T47D (cell line): ENCODE data around the gene RUBCN.
"Not testable (repeated sequence)": the region's sequence is repeated elsewhere in the genome, so short reads cannot be mapped to it uniquely, and the experiment has no call there.

ENCODE experiments used
- DNase-seq, 2 experiments: peaks; one replicate each; pipeline versions ENCODE4 v3.0.0 to v3.0.0-alpha.2; 2011 to 2012; ENCODE audit warnings: low read depth in 1 of 2, low spot score in 1 of 2
- JUND ChIP-seq: IDR thresholded peaks from 2 replicates; pipeline ENCODE4 v1.6.1; 2012; ENCODE audit warnings: low read depth
- in situ Hi-C: cut with HindIII; loops from 2 replicates; pipeline ENCODE4 v1.10.0; 2016; ENCODE audit warnings: low sequenced_read_pairs, low pct_unique_long_range_greater_than_20kb

RUBCN gene

GRCh38 chr3:197728487-197728886 lies 8.2 kb downstream of the RUBCN start:
- in situ Hi-C loops = no loop called here
- no peak for TF ChIP-seq JUND
- no peak for DNase-seq

- in situ Hi-C loops = not testable (repeated sequence)
Observed at GRCh38 chr3:197727878-197728277, 8.8 kb downstream of the RUBCN start.

DNA sequence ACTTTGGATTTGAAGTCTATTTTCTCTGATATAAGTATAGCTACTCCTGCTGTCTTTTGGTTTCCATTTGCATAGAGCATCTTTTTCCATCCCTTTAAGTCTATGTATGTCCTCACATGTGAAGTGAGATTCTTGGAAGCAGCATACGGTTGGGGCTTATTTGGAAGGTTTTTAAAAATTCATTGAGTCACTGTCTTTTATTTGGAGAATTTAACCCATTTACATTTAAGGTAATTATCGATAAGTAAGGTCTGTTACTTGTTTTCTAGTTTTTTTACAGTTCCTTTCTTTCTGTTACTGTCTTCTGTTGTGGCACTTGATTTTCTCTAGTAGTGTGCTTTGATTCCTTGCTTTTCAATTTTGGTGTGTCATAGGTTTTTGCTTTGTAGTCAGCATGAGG lies 14.0 kb downstream of the RUBCN start:
- TF ChIP-seq JUND = no peak
- no peak for DNase-seq
- in situ Hi-C loops = no loop called here

More at GRCh38 chr3:197727878-197728277, 8.8 kb downstream of the RUBCN start:
- not testable (repeated sequence) for DNase-seq

GRCh38 chr3:197720694-197721093 lies 16.0 kb downstream of the RUBCN start:
- no peak for TF ChIP-seq JUND
- DNase-seq = no peak
- in situ Hi-C loops = no loop called here

DNA sequence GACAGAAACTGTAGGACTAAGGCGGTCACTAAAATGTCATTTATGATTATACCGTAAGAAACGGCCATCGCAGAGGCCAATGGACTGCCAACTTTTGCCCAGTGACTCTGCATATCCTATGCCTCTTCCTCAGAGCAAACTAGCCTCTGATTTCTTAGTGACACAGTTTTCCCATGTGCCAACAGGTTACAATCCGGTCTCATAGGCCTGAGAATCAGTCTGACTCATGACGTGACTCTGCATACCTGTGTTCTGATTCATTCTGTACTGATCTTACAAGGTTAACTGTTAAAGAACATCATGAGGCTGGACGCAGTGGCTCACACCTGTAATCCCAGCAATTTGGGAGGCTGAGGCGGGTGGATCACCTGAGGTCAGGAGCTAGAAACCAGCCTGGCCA lies 17.8 kb downstream of the RUBCN start:
- peak in 1 of 2 experiments; percentile 61 for DNase-seq
- in situ Hi-C loops = no loop called here
- TF ChIP-seq JUND = no peak

- in situ Hi-C loops = no loop called here
- no peak for TF ChIP-seq JUND
- DNase-seq = no peak
Observed at GRCh38 chr3:197714251-197714650, 22.5 kb downstream of the RUBCN start.

DNA sequence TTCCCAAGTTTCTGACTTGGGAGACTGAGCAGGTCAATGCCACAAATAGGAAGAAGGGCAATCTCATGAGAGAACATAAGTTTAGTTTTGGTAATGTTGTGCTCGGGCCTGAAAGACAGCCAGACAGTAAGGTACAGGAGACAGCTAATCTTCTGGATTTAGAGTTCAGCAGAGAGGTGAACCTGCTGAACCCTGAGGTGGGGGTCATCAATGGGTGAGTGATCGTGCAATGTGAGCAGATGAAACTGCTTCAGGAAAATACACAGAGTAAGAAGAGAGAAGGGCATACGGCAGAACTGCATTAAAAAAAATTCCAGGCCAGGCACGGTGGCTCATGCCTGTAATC lies 23.3 kb downstream of the RUBCN start:
- no peak for TF ChIP-seq JUND
- in situ Hi-C loops = no loop called here
- DNase-seq = no peak

- peak; percentile 53; the same call in 1 of the 2 replicates for TF ChIP-seq JUND
- DNase-seq = peak in 1 of 2 experiments; percentile 78
Observed at GRCh38 chr3:197711973-197712707, 24.6 kb downstream of the RUBCN start.

DNA sequence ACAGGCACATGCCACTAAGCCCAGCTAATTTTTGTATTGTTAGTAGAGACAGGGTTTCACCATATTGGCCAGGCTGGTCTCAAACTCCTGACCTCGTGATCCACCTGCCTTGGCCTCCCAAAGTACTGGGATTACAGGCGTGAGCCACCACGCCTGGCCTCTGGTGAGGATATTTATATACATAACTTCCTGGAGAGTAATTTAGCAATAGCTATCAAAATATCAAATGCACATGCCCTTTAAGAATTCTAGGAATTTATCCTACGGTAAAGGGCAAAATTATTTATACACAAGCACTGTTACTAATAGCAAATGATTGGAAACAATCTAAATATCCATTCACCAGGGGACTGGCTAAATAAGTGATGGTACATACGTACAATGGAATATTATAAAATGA lies 25.7 kb downstream of the RUBCN start:
- in situ Hi-C loops, DNase-seq: not testable (repeated sequence)

More at GRCh38 chr3:197711973-197712707, 24.6 kb downstream of the RUBCN start:
- in situ Hi-C loops = no loop called here

DNA sequence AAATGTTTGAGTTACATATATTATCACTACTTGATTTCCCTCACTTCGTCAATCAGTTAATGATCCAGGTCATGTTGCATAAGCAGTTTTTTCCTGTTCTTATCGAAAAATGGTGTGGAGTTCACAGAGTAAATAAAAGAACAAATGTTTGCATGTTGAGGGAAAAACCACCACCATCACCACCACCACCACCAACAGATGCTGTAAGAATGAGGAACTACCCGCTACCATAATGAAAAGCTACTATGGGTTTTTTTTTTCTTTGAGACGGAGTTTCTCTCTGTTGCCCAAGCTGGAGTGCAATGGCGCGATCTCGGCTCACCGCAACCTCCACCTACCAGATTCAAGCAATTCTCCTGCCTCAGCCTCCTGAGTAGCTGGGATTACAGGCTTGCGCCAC lies 27.6 kb downstream of the RUBCN start:
- no peak for TF ChIP-seq JUND
- in situ Hi-C loops = no loop called here
- DNase-seq = no peak

DNA sequence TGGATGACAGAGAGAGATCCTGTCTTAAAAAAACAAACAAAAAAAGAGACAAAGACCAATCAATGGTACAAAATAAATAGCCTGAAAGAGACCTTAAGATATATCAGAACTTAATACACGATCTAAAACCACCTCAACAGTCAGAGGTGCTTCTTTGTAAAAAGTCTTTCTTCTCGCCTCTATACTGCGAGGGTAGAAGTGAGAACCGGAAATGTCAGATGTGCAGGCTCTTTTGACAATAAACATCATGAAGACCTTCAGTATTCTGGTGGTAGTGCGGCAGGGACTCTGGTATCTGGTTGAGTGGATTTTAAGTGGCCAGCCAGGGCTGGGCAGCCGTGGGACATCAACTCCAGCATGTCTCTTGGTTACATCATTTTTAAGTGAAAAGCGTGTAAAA lies 30.0 kb downstream of the RUBCN start:
- in situ Hi-C loops = no loop called here
- no peak for DNase-seq
- TF ChIP-seq JUND = no peak

DNA sequence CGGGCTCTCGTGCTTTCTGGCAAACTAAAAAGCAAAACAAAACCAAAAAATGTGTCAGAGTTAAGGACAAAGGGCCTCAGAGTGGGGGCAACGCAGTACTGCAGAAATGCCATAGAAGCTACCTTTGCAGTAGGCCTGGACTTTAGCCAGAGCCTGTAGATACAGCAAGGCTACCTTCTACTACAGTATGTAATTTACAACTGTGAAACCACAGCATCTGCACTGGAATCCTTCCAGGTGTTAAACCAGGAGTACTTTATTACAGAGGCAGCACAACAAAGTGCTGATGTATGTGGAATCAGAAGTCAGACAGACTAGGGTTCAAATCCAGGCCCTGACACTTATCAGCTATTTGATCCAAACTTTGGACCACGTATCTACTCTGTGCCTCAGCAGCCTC lies 34.9 kb downstream of the RUBCN start:
- in situ Hi-C loops = no loop called here

DNA sequence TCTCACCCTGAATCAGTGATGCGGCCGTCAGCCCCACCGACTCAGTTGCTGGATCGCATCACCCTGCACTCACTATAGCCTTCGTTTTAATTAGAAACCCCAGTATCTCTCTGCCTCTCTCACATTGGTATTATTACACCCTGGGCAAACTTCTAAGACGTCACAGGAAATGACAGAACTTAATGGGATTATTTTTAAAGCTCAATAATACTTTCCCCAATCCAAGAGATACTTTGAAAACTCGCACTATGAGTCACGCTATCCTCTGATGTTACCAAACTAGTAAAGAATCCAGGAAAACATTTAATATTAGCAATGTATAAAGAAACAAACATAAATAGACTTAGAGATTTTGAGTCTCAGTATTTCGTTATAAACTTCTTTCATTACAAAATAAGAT lies 36.6 kb downstream of the RUBCN start:
- in situ Hi-C loops = no loop called here
- no peak for DNase-seq
- no peak for TF ChIP-seq JUND

More for the DNA sequence above, 34.9 kb downstream of the RUBCN start:
- DNase-seq = no peak
- no peak for TF ChIP-seq JUND

- DNase-seq = no peak
- no peak for TF ChIP-seq JUND
- in situ Hi-C loops = no loop called here
Observed at GRCh38 chr3:197697355-197697754, 39.3 kb downstream of the RUBCN start.

DNA sequence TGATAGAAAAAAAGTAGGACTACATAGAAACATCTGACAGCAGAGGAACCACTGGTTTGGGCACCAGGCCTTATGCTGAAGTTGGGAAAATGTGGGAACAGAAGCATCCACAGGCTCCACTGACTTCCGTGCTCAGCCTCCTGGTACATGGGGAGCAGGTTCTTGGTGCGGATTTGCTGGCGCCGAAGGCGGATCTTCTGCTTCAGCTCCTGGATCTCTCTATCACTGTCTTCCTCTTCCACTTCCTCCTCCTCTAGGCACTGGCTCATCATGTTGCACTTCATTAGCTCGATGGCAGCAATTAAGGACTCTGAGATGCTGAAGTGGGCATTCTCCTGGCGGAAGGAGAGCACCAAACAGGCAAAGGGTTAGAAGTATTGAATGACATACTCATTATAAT lies 42.5 kb downstream of the RUBCN start:
- in situ Hi-C loops = no loop called here

More for the DNA sequence above, 42.5 kb downstream of the RUBCN start:
- no peak for TF ChIP-seq JUND
- DNase-seq = no peak
